PC-3 (cell line): ENCODE measurements around the gene EIF6.

ENCODE experiments used
- CTCF ChIP-seq: fragments of 300-600 bp; sonication (generic); conservative IDR thresholded peaks from 2 replicates; pipeline ENCODE4 v1.5.1; 2017; ENCODE audit warnings: antibody characterized with exemption, low read depth, mild to moderate bottlenecking, low read length
- EZH2 ChIP-seq: fragments of 300-600 bp; sonication (generic); IDR thresholded peaks from one replicate; pipeline ENCODE4 v1.6.1; 2017; ENCODE audit warnings: antibody characterized with exemption, mild to moderate bottlenecking, low read length; ENCODE audit not compliant: unreplicated experiment

- TF ChIP-seq CTCF: no peak
- TF ChIP-seq EZH2: no peak
These were observed 34.1 kb upstream of the EIF6 start for GRCh38 chr20:35318502-35319157.
